Aortic smooth muscle cell (primary cell): Measurements from ENCODE around the gene DZANK1. TPM values are rescaled to one million over a fixed set of nuclear protein-coding genes. Genes with fewer than 3 reads are reported as not detected.

Experiments used
- total RNA-seq: library from RNA; depleted of rRNA; stranded (reverse); fragments of >200 nt; gene quantifications from 2 replicates; pipeline ENCODE4 v1.2.3, GENCODE V29; 2014

Gene DZANK1
- 0.92 and 1.2 TPM in 2 replicates for total RNA-seq

GRCh38 chr20:18466894-18467730, at the start of gene DZANK1, which contains the start of gene POLR3F:
Gene DZANK1 (minus strand): TSS chr20:18467030. CDS start chr20:18465358, 1,672 bp downstream.
Gene POLR3F (plus strand): TSS chr20:18467390. CDS start chr20:18467507, 117 bp downstream.

DNA sequence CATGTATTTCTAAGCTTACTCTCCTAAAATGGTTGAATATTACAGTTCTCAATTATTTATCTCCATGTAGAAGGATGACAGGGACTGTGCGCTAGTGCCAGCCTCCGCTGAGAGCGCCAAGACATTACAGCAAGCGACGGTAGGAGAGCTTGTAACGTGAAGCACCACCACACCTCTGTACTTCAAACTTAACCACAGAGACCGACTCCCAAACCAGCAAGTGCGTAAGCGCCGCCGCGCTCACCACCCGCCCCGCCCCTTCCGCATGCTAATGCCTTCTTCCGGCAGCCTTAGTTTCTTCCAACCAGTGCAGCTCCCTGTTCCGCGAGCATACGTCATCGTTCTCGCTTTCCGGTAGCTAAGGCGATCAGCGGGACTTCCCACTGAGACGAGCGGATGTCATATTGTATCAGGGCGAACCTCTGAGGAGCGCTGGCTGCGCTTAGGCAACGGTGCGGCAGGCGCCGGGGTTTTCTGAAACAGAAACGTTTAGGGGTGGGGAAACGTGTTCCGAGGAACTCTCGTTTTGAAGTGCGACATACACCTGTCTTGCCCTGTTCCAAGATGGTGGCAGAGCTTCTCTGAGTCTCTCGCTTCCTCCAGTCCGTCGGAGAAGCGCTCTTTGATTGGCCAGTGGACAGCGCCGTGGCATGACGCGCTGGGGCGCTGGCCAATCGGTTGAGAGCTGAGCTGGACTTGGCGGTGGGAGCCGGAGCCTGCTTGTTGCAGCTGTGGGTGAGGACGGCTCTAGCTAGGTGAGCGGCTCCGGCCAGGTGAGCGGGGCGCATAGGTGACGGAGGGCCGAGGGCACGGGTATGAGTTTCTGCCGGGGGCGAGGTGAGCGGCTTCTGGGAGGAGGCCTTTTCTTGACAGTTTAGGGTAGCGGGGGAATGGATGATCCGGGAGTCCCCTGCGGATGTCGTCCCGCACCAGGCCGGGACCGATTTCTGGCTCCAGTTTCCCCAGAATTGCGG, 40.7 kb upstream of the DZANK1 start, which contains the start of gene SEC23B:
Gene SEC23B, plus strand, starts transcription at position 723 of the 974 bp plus-strand sequence. CDS start 2,896 bp downstream, outside the sequence.

DNA sequence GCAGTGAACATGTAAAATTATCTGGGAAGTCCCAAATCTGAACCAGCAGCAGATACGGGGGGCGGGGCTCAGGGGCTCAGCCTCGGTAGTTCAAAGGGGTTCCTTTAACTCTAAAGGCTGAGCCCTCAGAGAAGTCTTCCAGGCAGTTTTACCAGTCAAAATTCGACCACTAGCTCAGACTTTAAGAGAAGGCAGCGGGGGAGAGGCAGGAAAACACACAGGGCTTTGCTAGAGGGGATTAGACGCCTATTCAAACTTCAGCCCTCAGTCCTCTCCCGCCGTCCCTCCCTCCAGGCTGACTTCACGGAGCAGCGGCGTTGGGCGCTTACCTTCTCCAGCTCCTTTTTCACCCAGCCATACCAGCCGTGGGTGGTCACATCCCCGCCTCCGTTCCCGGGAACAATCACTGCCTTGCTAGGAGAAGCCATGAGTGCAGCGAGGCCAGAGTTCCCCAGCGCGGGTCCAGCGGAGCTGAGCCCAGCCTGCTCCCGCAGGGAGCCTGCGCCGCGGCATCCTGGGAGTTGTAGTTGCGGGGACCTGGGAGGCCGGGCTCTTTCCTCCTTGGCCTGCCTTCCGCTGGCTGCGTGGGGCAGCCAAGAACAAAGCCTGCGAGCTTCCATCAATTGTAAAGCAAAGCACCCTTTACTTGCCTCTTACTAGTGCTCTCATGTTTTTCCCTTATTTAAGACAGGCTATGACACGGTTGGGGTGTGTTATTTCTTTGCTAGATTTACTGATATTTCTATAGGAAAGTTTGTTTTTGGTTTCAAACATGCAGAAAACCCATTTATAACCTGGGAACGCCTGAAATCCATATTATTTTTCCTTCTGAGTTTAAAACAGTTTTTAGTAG, 30.1 kb upstream of the DZANK1 start, which contains the start of gene RBBP9:
Gene RBBP9, minus strand, starts transcription at position 486 of the 853 bp plus-strand sequence. Its CDS starts 58 bp downstream, at position 428.

Other genes with a start within 250 kb of the DZANK1 start
- 16.9 and 19.1 TPM in 2 replicates for gene ZNF133, start 178.5 kb downstream of the DZANK1 start, total RNA-seq
- gene POLR3F, start 360 bp upstream of the DZANK1 start, total RNA-seq: 10.8 and 12.0 TPM in 2 replicates
- gene RBBP9, start 30.2 kb upstream of the DZANK1 start, total RNA-seq: 11.1 and 13.3 TPM in 2 replicates
- gene SEC23B, start 40.9 kb upstream of the DZANK1 start, total RNA-seq: 55.9 and 81.0 TPM in 2 replicates
- gene SMIM26, start 100.4 kb upstream of the DZANK1 start, total RNA-seq: 62.5 and 73.5 TPM in 2 replicates
- gene DTD1, start 121.0 kb upstream of the DZANK1 start, total RNA-seq: 106 and 113 TPM in 2 replicates